GM18951 (cell line): ENCODE data around the gene NECAB2.

ENCODE experiments used
- POLR2A ChIP-seq: IDR thresholded peaks from 4 replicates; pipeline ENCODE4 v1.6.1; 2011; ENCODE audit warnings: mild to moderate bottlenecking; ENCODE audit not compliant: insufficient read length, insufficient read depth; ENCODE audit errors: extremely low read depth
- in situ Hi-C: fragments of 300-500 bp; cut with MboI; formaldehyde crosslinking; loops from one replicate; pipeline ENCODE4 v1.12.0; 2022; ENCODE audit warnings: low sequenced_read_pairs, mixed read lengths, inconsistent platforms; ENCODE audit not compliant: unreplicated experiment

The NECAB2 gene

GRCh38 chr16:83958846-83959565, 9.0 kb upstream of the NECAB2 start:
- in situ Hi-C loops: loop anchor here (25.0 kb wide), 1 partner anchor 228 kb away; the partner anchor contains the start of genes ADAD2 and TAF1C
- TF ChIP-seq POLR2A: no peak

GRCh38 chr16:83959656-83960434, 8.2 kb upstream of the NECAB2 start:
- TF ChIP-seq POLR2A: no peak
- in situ Hi-C loops: loop anchor here (25.0 kb wide), 1 partner anchor 227 kb away; the partner anchor contains the start of genes ADAD2 and TAF1C

GRCh38 chr16:83960521-83961249, 7.4 kb upstream of the NECAB2 start:
- in situ Hi-C loops: loop anchor here (25.0 kb wide), 1 partner anchor 227 kb away; the partner anchor contains the start of genes ADAD2 and TAF1C
- TF ChIP-seq POLR2A: no peak

GRCh38 chr16:83961591-83961990, 6.5 kb upstream of the NECAB2 start:
- no peak for TF ChIP-seq POLR2A
- in situ Hi-C loops: loop anchor here (25.0 kb wide), 1 partner anchor 226 kb away; the partner anchor contains the start of genes ADAD2 and TAF1C

- in situ Hi-C loops: loop anchor here (25.0 kb wide), 1 partner anchor 224 kb away; the partner anchor contains the start of genes ADAD2 and TAF1C
- TF ChIP-seq POLR2A: no peak
These were observed 4.5 kb upstream of the NECAB2 start for GRCh38 chr16:83963277-83964119.

- no peak for TF ChIP-seq POLR2A
- in situ Hi-C loops: loop anchor here (25.0 kb wide), 1 partner anchor 222 kb away; the partner anchor contains the start of genes ADAD2 and TAF1C
These were observed 3.2 kb upstream of the NECAB2 start for GRCh38 chr16:83964684-83965443.

GRCh38 chr16:83965444-83966152, 2.4 kb upstream of the NECAB2 start:
- in situ Hi-C loops: loop anchor here (25.0 kb wide), 1 partner anchor 222 kb away; the partner anchor contains the start of genes ADAD2 and TAF1C
- TF ChIP-seq POLR2A: no peak

- TF ChIP-seq POLR2A: no peak
- in situ Hi-C loops: loop anchor here (25.0 kb wide), 1 partner anchor 221 kb away; the partner anchor contains the start of genes ADAD2 and TAF1C
These were observed 1.8 kb upstream of the NECAB2 start for GRCh38 chr16:83966153-83966696.

GRCh38 chr16:83967091-83967490, 953 bp upstream of the NECAB2 start:
- no peak for TF ChIP-seq POLR2A
- in situ Hi-C loops: loop anchor here (25.0 kb wide), 1 partner anchor 220 kb away; the partner anchor contains the start of genes ADAD2 and TAF1C

GRCh38 chr16:83968306-83968851, 335 bp downstream of the NECAB2 start:
- in situ Hi-C loops: loop anchor here (25.0 kb wide), 1 partner anchor 219 kb away; the partner anchor contains the start of genes ADAD2 and TAF1C
- TF ChIP-seq POLR2A: no peak
